Measurements from ENCODE around the gene PTPDC1. TPM values are rescaled to one million over a fixed set of nuclear protein-coding genes. Genes with fewer than 3 reads are reported as not detected.
"Not testable (repeated sequence)": the region's sequence is repeated elsewhere in the genome, so short reads cannot be mapped to it uniquely, and the experiment has no call there.

PTPDC1 gene
- total RNA-seq, 4 donors from 2014 or later = 5.9 to 21.6 (median 14.9) TPM

- intact Hi-C loops (cut with DNase I; ENCODE audit: low total_unique reads) = no loop called here
- Histone ChIP-seq H3K27me3 (no peaks in the 10 kb centered on the region), H3K4me3 (no peak overlapping the region), H3K4me1 (peaks cover 0 to 5% of the 10 kb centered on the region in 2 donors), H3K9me3 (no peaks in the 10 kb centered on the region), H3K36me3 (no peaks in the 10 kb centered on the region), H3K27ac (no peak overlapping the region)
- TF ChIP-seq CTCF (IDR thresholded peaks at IDR 0.05) = no peak
- no peak for TF ChIP-seq POLR2A (IDR thresholded peaks at IDR 0.05)
- DNase-seq = no peak
Observed at GRCh38 chr9:94111446-94111845, 27.2 kb downstream of the PTPDC1 start.

GRCh38 chr9:94112716-94113465, 28.6 kb downstream of the PTPDC1 start:
- Histone ChIP-seq H3K4me1 (peaks cover 0 to 3% of the 10 kb centered on the region in 2 donors), H3K9me3 (no peaks in the 10 kb centered on the region), H3K4me3 (no peak overlapping the region), H3K27me3 (no peaks in the 10 kb centered on the region), H3K36me3 (no peaks in the 10 kb centered on the region), H3K27ac (no peak overlapping the region)
- intact Hi-C loops (cut with DNase I; ENCODE audit: low total_unique reads) = no loop called here
- no peak for DNase-seq
- TF ChIP-seq CTCF (IDR thresholded peaks at IDR 0.05) (no peak), POLR2A (IDR thresholded peaks at IDR 0.05) (no peak)

GRCh38 chr9:94120088-94120487, 35.8 kb downstream of the PTPDC1 start:
- H3K36me3 ChIP-seq; H3K27ac ChIP-seq; H3K9me3 ChIP-seq; H3K27me3 ChIP-seq; intact Hi-C loops (cut with DNase I; ENCODE audit: low total_unique reads); DNase-seq; H3K4me3 ChIP-seq; H3K4me1 ChIP-seq: not testable (repeated sequence)

GRCh38 chr9:94120854-94121376, 36.7 kb downstream of the PTPDC1 start:
- intact Hi-C loops (cut with DNase I; ENCODE audit: low total_unique reads) = no loop called here
- Histone ChIP-seq H3K36me3 (no peaks in the 10 kb centered on the region), H3K4me3 (no peak overlapping the region), H3K27me3 (no peaks in the 10 kb centered on the region), H3K4me1 (no peaks in the 10 kb centered on the region), H3K9me3 (no peaks in the 10 kb centered on the region), H3K27ac (no peak overlapping the region)
- no peak for DNase-seq
- TF ChIP-seq POLR2A (IDR thresholded peaks at IDR 0.05) = no peak
- no peak for TF ChIP-seq CTCF (IDR thresholded peaks at IDR 0.05)

- Histone ChIP-seq H3K9me3 (peaks cover 0 to 5% of the 10 kb centered on the region in 2 donors), H3K4me3 (no peak overlapping the region), H3K27ac (no peak overlapping the region), H3K27me3 (no peaks in the 10 kb centered on the region), H3K36me3 (no peaks in the 10 kb centered on the region), H3K4me1 (no peaks in the 10 kb centered on the region)
- TF ChIP-seq CTCF (IDR thresholded peaks at IDR 0.05) (no peak), POLR2A (IDR thresholded peaks at IDR 0.05) (no peak)
- intact Hi-C loops (cut with DNase I; ENCODE audit: low total_unique reads) = no loop called here
- no peak for DNase-seq
Observed at GRCh38 chr9:94126844-94127243, 42.6 kb downstream of the PTPDC1 start.
